ENCODE results near the gene AUTS2. TPM values are rescaled to one million over a fixed set of nuclear protein-coding genes. Genes with fewer than 3 reads are reported as not detected.

The AUTS2 gene
- total and polyA plus RNA-seq, 2 experiments from 2014 or later: 32.0 to 91.0 TPM

- H3K27ac Mint-ChIP-seq: no peak overlapping the region
- Histone ChIP-seq H3K27ac (ENCODE audit: low read depth) (no peak overlapping the region), H3K4me2 (no peak overlapping the region), H3K4me3 (no peak overlapping the region), H3F3A (replicated peaks; ENCODE audit: low read depth) (no peaks in the 10 kb centered on the region), H4K20me1 (replicated peaks; ENCODE audit: insufficient read depth) (no peaks in the 10 kb centered on the region), H3K36me3 (ENCODE audit: insufficient read depth) (no peaks in the 10 kb centered on the region), H3K79me2 (replicated peaks; ENCODE audit: insufficient read depth) (no peaks in the 10 kb centered on the region), H2AFZ (no peak overlapping the region), H3K4me1 (ENCODE audit: insufficient read depth) (0 out of 2 replicates have a peak, but pooled peaks cover 3% of the 10 kb centered on the region), H3K27me3 (ENCODE audit: insufficient read depth) (no peaks in the 10 kb centered on the region), H3K9me2 (ENCODE audit: insufficient read depth) (peaks cover 5% of the 10 kb centered on the region; the same call in 1 of the 2 replicates)
- H3K4me1 Mint-ChIP-seq: peaks cover 2% of the 10 kb centered on the region; the same call in 1 of the 3 replicates
- no peak for ATAC-seq
- H3K4me3 Mint-ChIP-seq: no peak overlapping the region
- H3K36me3 Mint-ChIP-seq (ENCODE audit: low read depth): no peaks in the 10 kb centered on the region
- DNase-seq (ENCODE audit: low spot score): no peak
- no peaks in the 10 kb centered on the region for H3K9me3 Mint-ChIP-seq
- TF ChIP-seq REST (IDR thresholded peaks at IDR 0.05; ENCODE audit: unreplicated experiment) (no peak), ZNF114 (CRISPR knock-in tag; IDR thresholded peaks at IDR 0.05) (no peak), NANOG (IDR thresholded peaks at IDR 0.05; ENCODE audit: borderline replicate concordance) (no peak), CREB1 (CRISPR knock-in tag; IDR thresholded peaks at IDR 0.05; ENCODE audit: low read depth) (no peak), EZH2phosphoT487 (IDR thresholded peaks at IDR 0.05; ENCODE audit: unreplicated experiment) (no peak), ZNF331 (CRISPR knock-in tag; IDR thresholded peaks at IDR 0.05; ENCODE audit: low read depth) (no peak), STAT1 (IDR thresholded peaks at IDR 0.05; ENCODE audit: unreplicated experiment) (no peak)
- H3K27me3 Mint-ChIP-seq (ENCODE audit: insufficient read depth, low read depth, poor library complexity): no peaks in the 10 kb centered on the region
These were observed 874.4 kb downstream of the AUTS2 start for GRCh38 chr7:70472601-70473237.

GRCh38 chr7:70474639-70475234, 876.5 kb downstream of the AUTS2 start:
- no peaks in the 10 kb centered on the region for H3K27me3 Mint-ChIP-seq (ENCODE audit: insufficient read depth, low read depth, poor library complexity)
- Histone ChIP-seq H2AFZ (no peak overlapping the region), H4K20me1 (replicated peaks; ENCODE audit: insufficient read depth) (no peaks in the 10 kb centered on the region), H3K27ac (ENCODE audit: low read depth) (no peak overlapping the region), H3K4me2 (no peak overlapping the region), H3K79me2 (replicated peaks; ENCODE audit: insufficient read depth) (no peaks in the 10 kb centered on the region), H3K4me3 (no peak overlapping the region), H3K9me2 (ENCODE audit: insufficient read depth) (no peaks in the 10 kb centered on the region), H3K36me3 (ENCODE audit: insufficient read depth) (no peaks in the 10 kb centered on the region), H3K27me3 (ENCODE audit: insufficient read depth) (no peaks in the 10 kb centered on the region), H3K4me1 (ENCODE audit: insufficient read depth) (0 out of 2 replicates have a peak, but pooled peaks cover 3% of the 10 kb centered on the region), H3F3A (replicated peaks; ENCODE audit: low read depth) (no peaks in the 10 kb centered on the region)
- no peaks in the 10 kb centered on the region for H3K36me3 Mint-ChIP-seq (ENCODE audit: low read depth)
- H3K4me3 Mint-ChIP-seq: no peak overlapping the region
- TF ChIP-seq EZH2phosphoT487 (IDR thresholded peaks at IDR 0.05; ENCODE audit: unreplicated experiment): no peak
- no peak for TF ChIP-seq ZNF331 (CRISPR knock-in tag; IDR thresholded peaks at IDR 0.05; ENCODE audit: low read depth)
- H3K27ac Mint-ChIP-seq: no peak overlapping the region
- ATAC-seq (no peak), DNase-seq (ENCODE audit: low spot score) (no peak)
- no peaks in the 10 kb centered on the region for H3K9me3 Mint-ChIP-seq
- peaks cover 2% of the 10 kb centered on the region; the same call in 1 of the 3 replicates for H3K4me1 Mint-ChIP-seq

Data from GM23338 (cell line).